ENCODE measurements around the gene CASZ1. TPM values are rescaled to one million over a fixed set of nuclear protein-coding genes. Genes with fewer than 3 reads are reported as not detected.
A peak's percentile ranks its signal among the peaks of the same experiment; 100 is the strongest.

CASZ1 gene
- total RNA-seq, 2 experiments from 2014 or later, result 1.7 to 2.0 TPM

DNA sequence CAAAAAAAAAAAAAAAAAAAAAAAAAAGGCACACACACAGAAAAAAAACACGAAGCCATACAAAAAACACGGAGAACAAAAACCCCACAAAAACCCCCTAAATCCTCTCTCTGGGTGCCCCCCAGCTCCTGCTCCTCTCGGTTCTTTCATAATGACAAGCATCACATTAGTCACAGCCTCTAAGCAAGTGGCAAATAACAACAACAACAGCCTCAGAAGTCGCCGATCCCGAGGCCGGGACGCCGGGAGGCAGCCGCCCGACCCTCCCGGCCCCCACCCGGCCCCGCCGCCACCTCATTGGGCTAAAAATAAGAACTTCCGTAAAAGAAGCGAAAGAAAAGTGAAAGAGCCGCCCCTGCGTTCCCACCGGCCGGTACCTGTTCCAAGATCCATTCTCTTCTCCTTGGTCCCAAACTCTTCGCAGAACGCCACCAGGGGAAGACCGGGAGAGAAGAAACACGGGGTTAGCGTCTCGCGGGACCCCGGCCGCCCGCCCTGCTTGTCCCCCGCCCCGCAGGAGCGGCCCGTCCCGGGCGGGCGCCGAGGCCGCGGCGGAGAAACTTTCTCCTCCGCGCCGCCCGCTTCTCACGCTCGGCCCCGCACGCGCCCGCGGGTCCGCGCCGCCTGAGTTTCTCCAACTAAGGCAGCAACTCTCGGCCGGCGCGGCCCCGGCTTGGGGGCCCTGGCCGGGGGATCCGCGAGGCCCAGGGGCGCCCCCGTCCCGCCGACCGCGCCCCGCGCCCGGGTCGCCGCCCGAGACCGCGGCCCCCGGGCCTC, 102.8 kb downstream of the CASZ1 start:
- Mint-ChIP-seq H3K4me3 (peak overlapping the region; percentile 80), H3K9me3 (no peaks in the 10 kb centered on the region), H3K27ac (peak overlapping the region; percentile 61), H3K4me1 (ENCODE audit: low read depth) (peaks cover 28% of the 10 kb centered on the region), H3K36me3 (ENCODE audit: low read depth) (no peaks in the 10 kb centered on the region), H3K27me3 (ENCODE audit: low read depth) (peaks cover 2% of the 10 kb centered on the region)
- intact Hi-C loops (cut with micrococcal nuclease), result loop anchor here (1.0 to 2.0 kb wide), 5 partner anchors 41 to 295 kb away; partner anchors contain the start of gene PGD
- DNase-seq, result peak; percentile 53
- CTCF ChIA-PET, result interaction anchor here (0.7 kb wide), 1 partner anchor 744 kb away, joined by 3 read pairs; no protein-coding TSS in a partner anchor

DNA sequence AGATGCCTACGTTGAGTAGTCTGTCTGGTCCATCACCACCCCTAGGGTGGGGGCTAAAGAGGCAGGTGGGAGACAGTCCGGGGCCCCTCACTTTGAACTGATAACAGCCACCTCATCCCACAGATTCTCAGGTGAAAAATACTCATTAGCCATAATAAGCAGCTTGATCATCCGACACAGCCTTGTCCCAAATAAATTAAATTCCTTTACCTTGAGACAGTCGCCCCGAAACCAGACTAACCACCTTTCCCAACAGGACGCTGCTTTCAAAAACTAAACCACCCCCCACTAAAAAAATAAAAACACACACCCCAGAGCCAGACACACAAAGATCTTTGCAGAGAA, 103.3 kb downstream of the CASZ1 start:
- peaks cover 28% of the 10 kb centered on the region for H3K4me1 Mint-ChIP-seq (ENCODE audit: low read depth)
- CTCF ChIA-PET, result interaction anchor here (0.5 to 2.1 kb wide), 5 partner anchors 172 to 743 kb away, joined by 3 to 7 read pairs (median 3); no protein-coding TSS in a partner anchor
- peaks cover 2% of the 10 kb centered on the region for H3K27me3 Mint-ChIP-seq (ENCODE audit: low read depth)
- H3K9me3 Mint-ChIP-seq, result no peaks in the 10 kb centered on the region
- H3K36me3 Mint-ChIP-seq (ENCODE audit: low read depth), result no peaks in the 10 kb centered on the region
- intact Hi-C loops (cut with micrococcal nuclease), result loop anchor here (1.0 to 2.0 kb wide), 5 partner anchors 42 to 294 kb away; partner anchors contain the start of gene PGD
- no peak for DNase-seq
- peak overlapping the region; percentile 80 for H3K4me3 Mint-ChIP-seq
- H3K27ac Mint-ChIP-seq, result no peak overlapping the region

DNA sequence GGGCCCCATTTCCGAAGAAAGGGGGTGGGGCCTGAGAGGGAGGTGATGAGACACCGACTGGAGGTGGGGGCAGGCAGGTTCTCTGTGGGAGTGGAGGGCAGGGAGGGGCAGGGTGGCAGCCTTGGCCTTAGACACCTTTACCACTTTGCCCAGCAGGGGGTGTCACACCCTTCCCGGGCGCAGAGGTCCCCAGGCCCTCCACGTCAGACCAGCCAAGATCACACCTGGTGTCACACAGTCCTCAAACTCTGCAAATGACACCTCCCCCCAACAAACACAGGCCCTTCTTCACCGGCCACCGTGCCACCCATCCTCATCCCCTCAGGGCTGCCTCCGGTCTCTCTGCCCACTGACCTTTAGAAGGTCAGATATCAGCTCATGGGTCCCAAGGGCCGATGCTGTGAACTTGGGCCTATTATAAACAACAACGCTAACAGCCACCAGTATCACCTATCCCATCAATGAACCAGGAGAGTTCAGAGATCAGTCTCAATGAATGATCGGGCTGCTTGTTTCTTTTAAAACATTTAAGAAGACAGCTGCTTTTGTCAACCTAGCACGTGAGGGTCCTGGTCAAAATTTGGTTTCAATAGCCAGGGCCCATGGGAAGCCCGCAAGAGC, 103.9 kb downstream of the CASZ1 start:
- Mint-ChIP-seq H3K4me1 (ENCODE audit: low read depth) (peaks cover 27% of the 10 kb centered on the region), H3K27ac (no peak overlapping the region), H3K27me3 (ENCODE audit: low read depth) (peaks cover 2% of the 10 kb centered on the region), H3K4me3 (peak overlapping the region; percentile 7), H3K9me3 (no peaks in the 10 kb centered on the region), H3K36me3 (ENCODE audit: low read depth) (no peaks in the 10 kb centered on the region)
- CTCF ChIA-PET, result interaction anchor here (0.5 to 2.1 kb wide), 4 partner anchors 173 to 621 kb away, joined by 3 to 7 read pairs (median 4); no protein-coding TSS in a partner anchor
- intact Hi-C loops (cut with micrococcal nuclease), result loop anchor here (1.0 to 2.0 kb wide), 7 partner anchors 42 to 294 kb away; partner anchors contain the start of gene PGD
- peak; percentile 86 for DNase-seq

DNA sequence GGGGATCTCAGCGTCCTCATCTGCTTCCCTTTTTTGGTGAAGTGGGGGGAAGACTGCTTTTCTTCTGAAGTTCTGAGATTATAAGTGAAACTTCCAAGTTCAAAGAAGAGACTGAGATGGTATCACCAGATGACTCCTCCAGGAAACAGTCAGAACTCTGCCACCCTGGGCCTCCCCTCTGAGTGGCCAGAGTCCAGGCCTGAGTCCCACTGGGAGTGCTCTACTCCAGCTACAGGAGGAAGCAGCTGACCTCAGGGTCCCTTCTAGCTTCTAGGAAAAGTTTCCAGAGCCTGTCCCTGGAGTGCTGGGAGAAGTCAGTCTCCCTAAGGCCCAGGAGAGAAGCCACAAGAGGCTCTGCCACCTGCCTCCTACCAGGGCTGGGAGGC, 104.7 kb downstream of the CASZ1 start:
- no peak overlapping the region for H3K27ac Mint-ChIP-seq
- peak; percentile 59 for DNase-seq
- peaks cover 2% of the 10 kb centered on the region for H3K27me3 Mint-ChIP-seq (ENCODE audit: low read depth)
- no peak overlapping the region for H3K4me3 Mint-ChIP-seq
- CTCF ChIA-PET, result interaction anchor here (0.7 to 2.1 kb wide), 3 partner anchors 179 to 248 kb away, joined by 3 to 7 read pairs (median 4); no protein-coding TSS in a partner anchor
- no peaks in the 10 kb centered on the region for H3K9me3 Mint-ChIP-seq
- intact Hi-C loops (cut with micrococcal nuclease), result loop anchor here (1.0 to 2.0 kb wide), 6 partner anchors 43 to 293 kb away; partner anchors contain the start of gene PGD
- no peaks in the 10 kb centered on the region for H3K36me3 Mint-ChIP-seq (ENCODE audit: low read depth)
- H3K4me1 Mint-ChIP-seq (ENCODE audit: low read depth), result peaks cover 21% of the 10 kb centered on the region

DNA sequence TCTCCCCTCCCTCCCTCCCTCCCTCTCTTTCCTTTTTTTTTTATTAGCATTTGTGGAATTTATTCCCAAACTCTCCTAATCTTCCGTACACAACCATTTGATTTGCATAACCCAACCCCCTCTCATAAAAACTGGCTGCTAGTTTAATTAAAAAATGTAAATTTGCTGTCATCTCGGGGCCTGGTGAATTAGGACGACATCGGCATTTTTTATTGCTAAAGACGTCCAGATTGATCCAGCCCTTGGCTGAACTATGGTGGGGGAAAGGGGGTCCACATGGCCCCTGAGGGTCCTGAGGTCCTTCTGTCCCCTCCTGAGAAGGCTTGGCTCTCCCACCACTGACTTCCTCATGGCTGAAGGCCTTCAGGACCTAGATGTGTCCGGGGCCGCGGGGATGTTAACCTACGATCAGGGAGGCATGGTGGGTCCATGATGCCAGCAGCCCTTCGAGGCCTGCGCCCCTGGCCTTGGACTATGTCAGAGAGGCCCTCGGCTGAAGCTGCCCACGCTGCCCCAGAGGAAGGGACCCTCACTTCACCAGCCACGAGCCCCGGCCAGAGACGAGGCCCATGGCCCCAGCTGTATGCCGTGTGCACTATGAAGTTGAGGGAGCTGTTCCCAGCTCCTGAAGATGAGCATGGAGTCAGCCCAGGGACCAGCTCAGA, 105.2 kb downstream of the CASZ1 start:
- CTCF ChIA-PET, result interaction anchor here (0.7 to 2.1 kb wide), 4 partner anchors 179 to 249 kb away, joined by 3 to 7 read pairs (median 4); no protein-coding TSS in a partner anchor
- Mint-ChIP-seq H3K4me1 (ENCODE audit: low read depth) (peaks cover 17% of the 10 kb centered on the region), H3K27me3 (ENCODE audit: low read depth) (peaks cover 2% of the 10 kb centered on the region), H3K36me3 (ENCODE audit: low read depth) (no peaks in the 10 kb centered on the region), H3K27ac (no peak overlapping the region), H3K4me3 (no peak overlapping the region), H3K9me3 (no peaks in the 10 kb centered on the region)
- intact Hi-C loops (cut with micrococcal nuclease), result no loop called here
- no peak for DNase-seq

DNA sequence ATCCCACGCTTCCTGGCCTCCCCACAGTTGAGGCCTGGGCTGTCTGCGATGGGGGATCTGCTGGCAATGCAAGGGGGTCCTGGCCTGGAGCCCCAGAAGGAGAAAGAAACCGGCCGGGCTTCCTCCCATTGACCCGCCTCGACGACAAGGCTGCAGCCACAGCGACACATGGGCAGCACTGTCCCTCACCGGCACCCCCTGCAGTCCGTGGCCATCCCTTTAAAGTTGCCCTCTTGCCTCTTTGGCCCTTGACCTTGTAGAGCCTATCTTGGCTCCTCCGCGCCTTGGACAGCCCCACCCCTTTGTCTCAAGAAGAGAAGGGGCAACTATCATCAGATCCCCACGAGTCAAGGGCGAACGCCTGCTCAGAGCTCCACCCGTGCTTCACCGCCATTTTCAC, 106.0 kb downstream of the CASZ1 start:
- Mint-ChIP-seq H3K4me3 (no peak overlapping the region), H3K9me3 (no peaks in the 10 kb centered on the region), H3K4me1 (ENCODE audit: low read depth) (peaks cover 16% of the 10 kb centered on the region), H3K27ac (no peak overlapping the region), H3K27me3 (ENCODE audit: low read depth) (peaks cover under 1% of the 10 kb centered on the region), H3K36me3 (ENCODE audit: low read depth) (no peaks in the 10 kb centered on the region)
- no peak for DNase-seq
- CTCF ChIA-PET, result interaction anchor here (0.7 to 0.9 kb wide), 2 partner anchors 11 to 178 kb away, joined by 4 read pairs; no protein-coding TSS in a partner anchor
- intact Hi-C loops (cut with micrococcal nuclease), result no loop called here

DNA sequence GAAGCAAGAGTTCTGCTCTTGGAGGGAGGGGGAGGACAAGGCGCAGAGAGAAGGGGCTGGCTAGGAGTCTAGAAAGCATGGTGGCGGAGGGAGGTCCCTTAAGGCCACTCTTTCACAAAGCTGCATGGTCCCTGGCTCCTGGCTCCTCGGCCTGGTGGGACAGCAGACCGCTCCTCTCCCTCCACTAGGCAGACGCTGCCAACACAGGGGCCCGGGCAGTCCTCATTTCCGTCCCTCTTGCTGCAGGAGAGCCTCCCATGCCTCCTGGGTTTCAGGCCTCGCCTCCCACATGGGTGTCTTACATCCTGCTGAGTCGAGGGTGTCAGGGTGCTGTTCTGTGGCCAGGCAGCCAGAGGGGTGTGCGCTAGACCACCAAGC, 108.0 kb downstream of the CASZ1 start:
- Mint-ChIP-seq H3K36me3 (ENCODE audit: low read depth) (no peaks in the 10 kb centered on the region), H3K4me3 (no peak overlapping the region), H3K27ac (no peak overlapping the region), H3K27me3 (ENCODE audit: low read depth) (no peaks in the 10 kb centered on the region), H3K9me3 (no peaks in the 10 kb centered on the region), H3K4me1 (ENCODE audit: low read depth) (peaks cover 15% of the 10 kb centered on the region)
- intact Hi-C loops (cut with micrococcal nuclease), result no loop called here
- CTCF ChIA-PET, result no interaction called here
- no peak for DNase-seq

DNA sequence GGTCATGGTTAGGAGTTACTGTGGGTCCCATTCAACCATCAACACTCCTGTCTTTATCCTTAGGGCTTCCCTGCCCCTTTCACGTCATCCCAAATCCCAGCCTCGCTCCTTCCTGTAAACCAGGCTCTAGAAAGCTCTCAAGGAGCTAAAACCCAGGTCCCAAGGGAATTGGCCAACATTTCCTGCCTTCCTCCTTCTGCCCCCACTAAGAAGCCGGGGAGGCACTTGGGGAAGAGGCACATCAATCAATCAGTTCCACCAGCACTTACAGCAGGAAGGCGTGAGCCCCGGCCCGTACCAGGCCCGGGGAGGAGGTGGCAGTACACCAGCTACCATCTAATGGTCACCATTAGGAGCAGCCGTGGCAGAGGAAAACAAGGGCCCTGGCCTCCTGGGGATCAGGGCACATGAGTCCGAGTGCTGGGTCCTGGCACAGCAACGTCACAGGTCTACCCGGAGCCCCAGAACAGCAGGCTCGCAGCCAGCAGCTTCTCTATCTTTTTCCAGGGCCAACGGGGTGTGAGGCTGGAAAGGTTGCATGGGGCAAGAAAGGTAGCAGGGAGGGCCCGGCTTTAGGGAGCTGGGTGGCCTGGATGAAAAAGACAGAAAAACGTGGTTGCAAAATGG, 108.6 kb downstream of the CASZ1 start:
- Mint-ChIP-seq H3K4me1 (ENCODE audit: low read depth) (peaks cover 10% of the 10 kb centered on the region), H3K27ac (no peak overlapping the region), H3K4me3 (no peak overlapping the region), H3K36me3 (ENCODE audit: low read depth) (no peaks in the 10 kb centered on the region), H3K27me3 (ENCODE audit: low read depth) (no peaks in the 10 kb centered on the region), H3K9me3 (no peaks in the 10 kb centered on the region)
- no peak for DNase-seq
- intact Hi-C loops (cut with micrococcal nuclease), result no loop called here
- CTCF ChIA-PET, result no interaction called here

DNA sequence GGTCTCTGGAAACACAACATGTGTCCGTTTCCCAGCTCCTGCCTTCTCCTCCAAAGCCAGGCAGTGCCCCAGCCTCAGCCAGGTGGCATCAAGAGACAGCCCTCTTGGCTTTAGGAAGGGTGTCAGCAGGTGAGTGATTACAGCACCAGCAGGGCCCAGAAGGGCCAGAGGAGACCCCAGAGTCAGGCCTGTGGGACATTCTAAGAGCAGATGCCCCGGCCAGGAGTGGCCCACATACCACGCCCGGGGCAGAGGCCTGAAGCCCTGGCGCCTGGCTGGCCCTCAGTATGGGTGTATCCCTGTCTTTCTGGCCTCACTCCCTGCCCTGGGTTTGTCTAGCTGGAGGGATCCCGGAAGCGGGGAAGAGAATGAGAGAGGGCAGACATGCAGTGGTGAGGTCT, 109.2 kb downstream of the CASZ1 start:
- CTCF ChIA-PET, result no interaction called here
- Mint-ChIP-seq H3K36me3 (ENCODE audit: low read depth) (no peaks in the 10 kb centered on the region), H3K27ac (no peak overlapping the region), H3K4me1 (ENCODE audit: low read depth) (peaks cover 3% of the 10 kb centered on the region), H3K9me3 (no peaks in the 10 kb centered on the region), H3K27me3 (ENCODE audit: low read depth) (no peaks in the 10 kb centered on the region), H3K4me3 (no peak overlapping the region)
- intact Hi-C loops (cut with micrococcal nuclease), result no loop called here
- DNase-seq, result no peak

DNA sequence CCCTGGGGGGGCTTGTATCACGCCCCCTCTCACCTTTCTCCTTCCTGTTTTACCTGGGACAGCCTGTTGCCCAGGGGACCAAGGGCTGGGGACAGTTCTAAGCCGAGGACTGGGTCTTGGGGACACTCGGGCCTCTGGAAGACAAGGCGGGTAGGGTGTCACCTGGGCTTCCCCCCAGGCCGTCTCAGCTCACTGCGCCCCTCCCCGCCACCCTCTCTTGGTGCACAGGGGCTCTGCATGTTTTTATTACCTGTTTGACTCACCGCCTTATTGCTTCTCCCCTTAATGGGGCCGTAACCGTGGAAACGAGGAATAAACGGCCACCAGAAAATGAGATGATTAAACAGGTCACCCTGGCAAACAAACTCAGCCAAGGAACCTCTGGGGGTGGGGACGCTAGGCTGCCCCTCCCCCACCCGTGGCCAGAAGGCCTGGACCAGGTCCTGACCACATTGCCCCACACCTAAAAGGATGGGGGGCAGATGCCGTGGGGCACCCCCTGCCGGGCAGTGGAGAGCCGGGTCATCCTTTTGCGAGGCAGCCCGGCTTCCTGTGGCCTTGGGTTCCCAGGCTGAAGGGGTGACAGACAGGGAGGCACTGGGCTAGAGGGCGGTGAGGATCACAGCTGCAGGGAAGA, 109.9 kb downstream of the CASZ1 start:
- no peak overlapping the region for H3K27ac Mint-ChIP-seq

DNA sequence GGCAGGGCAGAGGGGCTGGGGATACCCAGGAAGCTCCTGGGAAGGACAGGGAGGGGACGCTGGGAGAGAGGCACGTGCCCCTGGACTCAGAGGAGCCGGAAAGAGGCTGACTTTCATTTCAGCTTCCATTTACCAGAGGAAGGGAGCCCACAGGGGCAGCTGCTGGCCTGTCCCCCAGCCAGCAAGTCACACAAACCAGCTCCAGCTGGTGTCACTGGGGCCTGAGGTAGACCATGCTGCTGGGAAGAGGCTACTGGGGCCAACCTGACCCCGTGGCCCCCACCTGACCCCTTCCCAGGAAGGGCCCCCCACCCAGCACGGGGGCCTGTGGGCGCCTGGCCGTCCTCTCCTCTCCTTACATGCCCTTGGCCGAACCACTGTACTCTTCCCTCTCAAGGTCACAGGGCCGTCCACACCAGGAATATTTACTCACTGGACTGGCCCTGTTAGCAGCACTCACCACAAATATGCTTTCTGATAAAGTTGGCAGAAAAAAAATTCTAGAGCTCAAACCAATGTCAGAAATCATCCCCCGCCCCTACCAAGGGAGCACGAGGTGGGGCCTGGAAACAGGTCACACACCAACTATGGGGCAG, 110.5 kb downstream of the CASZ1 start:
- intact Hi-C loops (cut with micrococcal nuclease), result no loop called here
- no peaks in the 10 kb centered on the region for H3K4me1 Mint-ChIP-seq (ENCODE audit: low read depth)
- DNase-seq, result no peak
- H3K9me3 Mint-ChIP-seq, result no peaks in the 10 kb centered on the region
- no peaks in the 10 kb centered on the region for H3K36me3 Mint-ChIP-seq (ENCODE audit: low read depth)
- CTCF ChIA-PET, result no interaction called here
- no peak overlapping the region for H3K4me3 Mint-ChIP-seq
- no peaks in the 10 kb centered on the region for H3K27me3 Mint-ChIP-seq (ENCODE audit: low read depth)
- H3K27ac Mint-ChIP-seq, result no peak overlapping the region

More for the DNA sequence above, 109.9 kb downstream of the CASZ1 start:
- no peaks in the 10 kb centered on the region for H3K27me3 Mint-ChIP-seq (ENCODE audit: low read depth)
- intact Hi-C loops (cut with micrococcal nuclease), result no loop called here
- DNase-seq, result no peak
- H3K9me3 Mint-ChIP-seq, result no peaks in the 10 kb centered on the region
- CTCF ChIA-PET, result no interaction called here
- H3K4me3 Mint-ChIP-seq, result no peak overlapping the region
- peaks cover 3% of the 10 kb centered on the region for H3K4me1 Mint-ChIP-seq (ENCODE audit: low read depth)
- H3K36me3 Mint-ChIP-seq (ENCODE audit: low read depth), result no peaks in the 10 kb centered on the region
